WTC11 (cell line): Measurements from ENCODE around the gene DMD.

Source experiments
- CTCF ChIP-seq: fragments of 200-600 bp; IDR thresholded peaks from 2 replicates; pipeline ENCODE4 v1.8.0; 2022; ENCODE audit warnings: antibody characterized with exemption
- FOXJ3 ChIP-seq: sonication (generic); formaldehyde crosslinking; IDR thresholded peaks from 2 replicates; pipeline ENCODE4 v1.9.0; 2021; ENCODE audit warnings: missing genetic modification reagents, mild to moderate bottlenecking, borderline replicate concordance
- GABPB1 ChIP-seq: sonication (generic); formaldehyde crosslinking; IDR thresholded peaks from 2 replicates; pipeline ENCODE4 v1.8.1; 2023; ENCODE audit warnings: mild to moderate bottlenecking, missing genetic modification reagents
- HMGA2 ChIP-seq: fragments of 250-450 bp; sonication (Bioruptor Pico); IDR thresholded peaks from 2 replicates; pipeline ENCODE4 v1.4.0; 2021; ENCODE audit warnings: mild to moderate bottlenecking, moderate library complexity
- JUN ChIP-seq: sonication (generic); formaldehyde crosslinking; IDR thresholded peaks from 2 replicates; pipeline ENCODE4 v1.8.0; 2023; ENCODE audit warnings: mild to moderate bottlenecking, missing genetic modification reagents
- STAT6 ChIP-seq: sonication (generic); formaldehyde crosslinking; conservative IDR thresholded peaks from 2 replicates; pipeline ENCODE4 v1.8.1; 2023; ENCODE audit warnings: mild to moderate bottlenecking, low read depth, missing genetic modification reagents, moderate library complexity
- USF2 ChIP-seq: sonication (generic); formaldehyde crosslinking; IDR thresholded peaks from 2 replicates; pipeline ENCODE4 v1.8.1; 2023; ENCODE audit warnings: mild to moderate bottlenecking, missing genetic modification reagents, moderate library complexity
- ZBTB21 ChIP-seq: sonication (generic); formaldehyde crosslinking; IDR thresholded peaks from 2 replicates; pipeline ENCODE4 v1.8.1; 2023; ENCODE audit warnings: mild to moderate bottlenecking, missing genetic modification reagents, borderline replicate concordance
- TF ChIP-seq, protein P1 (sequence below): sonication (generic); formaldehyde crosslinking; IDR thresholded peaks from 2 replicates; pipeline ENCODE4 v1.8.1; 2022; ENCODE audit warnings: missing genetic modification reagents, borderline replicate concordance
- TF ChIP-seq, protein P2 (sequence below): sonication (generic); formaldehyde crosslinking; IDR thresholded peaks from 2 replicates; pipeline ENCODE4 v1.8.0; 2023; ENCODE audit warnings: mild to moderate bottlenecking, missing genetic modification reagents
- TF ChIP-seq, protein P3 (sequence below): sonication (generic); formaldehyde crosslinking; IDR thresholded peaks from 2 replicates; pipeline ENCODE4 v1.8.0; 2023; ENCODE audit warnings: missing genetic modification reagents, mild to moderate bottlenecking, borderline replicate concordance

- TF ChIP-seq CTCF (no peak), STAT6 (CRISPR knock-in tag) (no peak), HMGA2 (no peak), ZBTB21 (no peak), FOXJ3 (CRISPR knock-in tag) (no peak), USF2 (no peak), GABPB1 (CRISPR knock-in tag) (no peak), JUN (CRISPR knock-in tag) (no peak)
- TF ChIP-seq, protein P1, sequence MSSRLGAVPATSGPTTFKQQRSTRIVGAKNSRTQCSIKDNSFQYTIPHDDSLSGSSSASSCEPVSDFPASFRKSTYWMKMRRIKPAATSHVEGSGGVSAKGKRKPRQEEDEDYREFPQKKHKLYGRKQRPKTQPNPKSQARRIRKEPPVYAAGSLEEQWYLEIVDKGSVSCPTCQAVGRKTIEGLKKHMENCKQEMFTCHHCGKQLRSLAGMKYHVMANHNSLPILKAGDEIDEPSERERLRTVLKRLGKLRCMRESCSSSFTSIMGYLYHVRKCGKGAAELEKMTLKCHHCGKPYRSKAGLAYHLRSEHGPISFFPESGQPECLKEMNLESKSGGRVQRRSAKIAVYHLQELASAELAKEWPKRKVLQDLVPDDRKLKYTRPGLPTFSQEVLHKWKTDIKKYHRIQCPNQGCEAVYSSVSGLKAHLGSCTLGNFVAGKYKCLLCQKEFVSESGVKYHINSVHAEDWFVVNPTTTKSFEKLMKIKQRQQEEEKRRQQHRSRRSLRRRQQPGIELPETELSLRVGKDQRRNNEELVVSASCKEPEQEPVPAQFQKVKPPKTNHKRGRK: no peak
- TF ChIP-seq, protein P2, sequence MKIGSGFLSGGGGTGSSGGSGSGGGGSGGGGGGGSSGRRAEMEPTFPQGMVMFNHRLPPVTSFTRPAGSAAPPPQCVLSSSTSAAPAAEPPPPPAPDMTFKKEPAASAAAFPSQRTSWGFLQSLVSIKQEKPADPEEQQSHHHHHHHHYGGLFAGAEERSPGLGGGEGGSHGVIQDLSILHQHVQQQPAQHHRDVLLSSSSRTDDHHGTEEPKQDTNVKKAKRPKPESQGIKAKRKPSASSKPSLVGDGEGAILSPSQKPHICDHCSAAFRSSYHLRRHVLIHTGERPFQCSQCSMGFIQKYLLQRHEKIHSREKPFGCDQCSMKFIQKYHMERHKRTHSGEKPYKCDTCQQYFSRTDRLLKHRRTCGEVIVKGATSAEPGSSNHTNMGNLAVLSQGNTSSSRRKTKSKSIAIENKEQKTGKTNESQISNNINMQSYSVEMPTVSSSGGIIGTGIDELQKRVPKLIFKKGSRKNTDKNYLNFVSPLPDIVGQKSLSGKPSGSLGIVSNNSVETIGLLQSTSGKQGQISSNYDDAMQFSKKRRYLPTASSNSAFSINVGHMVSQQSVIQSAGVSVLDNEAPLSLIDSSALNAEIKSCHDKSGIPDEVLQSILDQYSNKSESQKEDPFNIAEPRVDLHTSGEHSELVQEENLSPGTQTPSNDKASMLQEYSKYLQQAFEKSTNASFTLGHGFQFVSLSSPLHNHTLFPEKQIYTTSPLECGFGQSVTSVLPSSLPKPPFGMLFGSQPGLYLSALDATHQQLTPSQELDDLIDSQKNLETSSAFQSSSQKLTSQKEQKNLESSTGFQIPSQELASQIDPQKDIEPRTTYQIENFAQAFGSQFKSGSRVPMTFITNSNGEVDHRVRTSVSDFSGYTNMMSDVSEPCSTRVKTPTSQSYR: no peak
- TF ChIP-seq, protein P3, sequence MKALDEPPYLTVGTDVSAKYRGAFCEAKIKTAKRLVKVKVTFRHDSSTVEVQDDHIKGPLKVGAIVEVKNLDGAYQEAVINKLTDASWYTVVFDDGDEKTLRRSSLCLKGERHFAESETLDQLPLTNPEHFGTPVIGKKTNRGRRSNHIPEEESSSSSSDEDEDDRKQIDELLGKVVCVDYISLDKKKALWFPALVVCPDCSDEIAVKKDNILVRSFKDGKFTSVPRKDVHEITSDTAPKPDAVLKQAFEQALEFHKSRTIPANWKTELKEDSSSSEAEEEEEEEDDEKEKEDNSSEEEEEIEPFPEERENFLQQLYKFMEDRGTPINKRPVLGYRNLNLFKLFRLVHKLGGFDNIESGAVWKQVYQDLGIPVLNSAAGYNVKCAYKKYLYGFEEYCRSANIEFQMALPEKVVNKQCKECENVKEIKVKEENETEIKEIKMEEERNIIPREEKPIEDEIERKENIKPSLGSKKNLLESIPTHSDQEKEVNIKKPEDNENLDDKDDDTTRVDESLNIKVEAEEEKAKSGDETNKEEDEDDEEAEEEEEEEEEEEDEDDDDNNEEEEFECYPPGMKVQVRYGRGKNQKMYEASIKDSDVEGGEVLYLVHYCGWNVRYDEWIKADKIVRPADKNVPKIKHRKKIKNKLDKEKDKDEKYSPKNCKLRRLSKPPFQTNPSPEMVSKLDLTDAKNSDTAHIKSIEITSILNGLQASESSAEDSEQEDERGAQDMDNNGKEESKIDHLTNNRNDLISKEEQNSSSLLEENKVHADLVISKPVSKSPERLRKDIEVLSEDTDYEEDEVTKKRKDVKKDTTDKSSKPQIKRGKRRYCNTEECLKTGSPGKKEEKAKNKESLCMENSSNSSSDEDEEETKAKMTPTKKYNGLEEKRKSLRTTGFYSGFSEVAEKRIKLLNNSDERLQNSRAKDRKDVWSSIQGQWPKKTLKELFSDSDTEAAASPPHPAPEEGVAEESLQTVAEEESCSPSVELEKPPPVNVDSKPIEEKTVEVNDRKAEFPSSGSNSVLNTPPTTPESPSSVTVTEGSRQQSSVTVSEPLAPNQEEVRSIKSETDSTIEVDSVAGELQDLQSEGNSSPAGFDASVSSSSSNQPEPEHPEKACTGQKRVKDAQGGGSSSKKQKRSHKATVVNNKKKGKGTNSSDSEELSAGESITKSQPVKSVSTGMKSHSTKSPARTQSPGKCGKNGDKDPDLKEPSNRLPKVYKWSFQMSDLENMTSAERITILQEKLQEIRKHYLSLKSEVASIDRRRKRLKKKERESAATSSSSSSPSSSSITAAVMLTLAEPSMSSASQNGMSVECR: no peak
These were observed 1631.1 kb downstream of the DMD start for GRCh38 chrX:31580227-31580626.
